ENCODE measurements around the gene PWP2. TPM values are rescaled to one million over a fixed set of nuclear protein-coding genes. Genes with fewer than 3 reads are reported as not detected.
A peak's percentile ranks its signal among the peaks of the same experiment; 100 is the strongest.
"Not testable (repeated sequence)": the region's sequence is repeated elsewhere in the genome, so short reads cannot be mapped to it uniquely, and the experiment has no call there.

The PWP2 gene
- polyA plus RNA-seq (2012; ENCODE audit: insufficient read depth, insufficient read length) = 31.5 TPM

DNA sequence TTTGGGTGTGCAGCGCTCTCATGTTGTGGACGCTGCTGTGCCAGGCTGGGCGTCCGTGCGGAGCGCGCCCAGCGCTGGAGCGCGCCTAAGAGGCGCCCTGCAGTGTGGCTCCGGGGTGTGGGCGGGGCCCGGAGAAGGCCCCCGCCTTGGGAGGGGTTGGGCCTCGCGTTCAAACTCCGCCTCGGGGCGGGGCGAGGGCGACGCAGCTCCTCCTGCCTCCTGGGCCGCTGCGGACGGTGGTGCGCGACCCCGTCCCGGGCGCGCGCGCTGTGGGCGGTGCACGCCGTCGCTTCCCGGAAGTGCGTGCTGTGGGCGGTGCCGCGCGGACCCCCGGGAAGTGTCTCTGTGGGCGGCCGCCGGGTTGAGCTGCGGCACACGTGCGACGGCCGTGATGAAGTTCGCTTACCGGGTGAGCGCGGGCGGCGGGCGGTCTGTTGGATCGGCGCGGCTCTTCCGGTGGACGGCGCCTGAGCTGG is at the start of gene PWP2:
Gene PWP2, plus strand, starts transcription at position 374 of the 476 bp plus-strand sequence. Its CDS starts 18 bp downstream, at position 392.
- DNase-seq (ENCODE audit: low read depth, low spot score) = not testable (repeated sequence)
- peak within 1 kb of the TSS; percentile 24; the same call in 1 of the 2 replicates for H3K4me3 ChIP-seq (ENCODE audit: low read length)

DNA sequence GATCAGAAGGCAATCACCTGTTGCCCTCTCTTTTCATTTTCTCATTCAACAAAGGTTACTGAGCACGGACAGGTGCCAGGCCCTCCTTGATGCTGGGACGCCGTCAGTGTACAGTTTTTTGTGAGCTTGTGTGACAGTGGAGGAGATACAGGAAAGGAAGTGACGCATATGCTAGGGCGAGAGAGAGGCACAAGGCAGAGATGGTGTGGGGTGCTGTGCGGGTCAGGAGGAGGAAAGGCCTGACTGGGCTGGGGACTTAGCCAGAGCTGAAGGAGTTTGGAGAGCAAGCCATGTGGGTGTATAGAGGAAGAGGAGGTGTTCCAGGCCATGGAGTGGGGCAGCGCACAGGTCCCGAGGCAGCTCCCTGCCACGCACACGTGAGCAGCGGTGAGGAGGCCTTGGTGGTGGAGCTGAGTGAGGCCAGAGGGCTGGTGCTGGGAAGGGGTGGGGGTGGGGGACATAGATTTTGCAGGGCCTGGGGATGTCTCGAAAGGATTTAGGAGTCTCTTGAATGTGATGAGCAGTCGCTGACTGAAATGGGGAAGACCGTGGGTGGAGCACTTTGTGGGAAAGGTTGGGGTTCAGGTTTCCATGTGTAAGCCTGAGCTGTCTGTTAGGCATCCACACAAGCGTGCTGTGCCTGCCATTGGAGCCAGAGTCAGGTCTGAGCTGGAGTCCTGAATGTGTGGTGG is 49.1 kb upstream of the PWP2 start:
- DNase-seq (ENCODE audit: low read depth, low spot score) = no peak
- no peak overlapping the region for H3K4me3 ChIP-seq (ENCODE audit: low read length)

DNA sequence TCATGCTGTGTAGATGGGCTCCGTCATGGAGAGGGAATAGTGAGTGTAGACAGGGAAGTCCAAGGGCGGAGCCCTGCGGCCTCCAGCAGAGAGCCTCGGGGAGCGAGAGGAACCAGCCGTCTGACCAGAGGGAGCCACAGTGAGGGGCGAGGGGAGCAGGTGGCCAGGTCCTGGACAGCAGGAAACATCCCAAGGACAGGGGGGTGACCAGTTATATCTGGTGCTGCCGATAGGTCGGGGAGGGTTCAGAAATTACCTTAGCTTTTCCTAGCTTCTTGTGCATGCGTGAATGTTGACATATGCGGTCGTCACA is 48.6 kb upstream of the PWP2 start:
- no peak overlapping the region for H3K4me3 ChIP-seq (ENCODE audit: low read length)
- DNase-seq (ENCODE audit: low read depth, low spot score) = no peak

DNA sequence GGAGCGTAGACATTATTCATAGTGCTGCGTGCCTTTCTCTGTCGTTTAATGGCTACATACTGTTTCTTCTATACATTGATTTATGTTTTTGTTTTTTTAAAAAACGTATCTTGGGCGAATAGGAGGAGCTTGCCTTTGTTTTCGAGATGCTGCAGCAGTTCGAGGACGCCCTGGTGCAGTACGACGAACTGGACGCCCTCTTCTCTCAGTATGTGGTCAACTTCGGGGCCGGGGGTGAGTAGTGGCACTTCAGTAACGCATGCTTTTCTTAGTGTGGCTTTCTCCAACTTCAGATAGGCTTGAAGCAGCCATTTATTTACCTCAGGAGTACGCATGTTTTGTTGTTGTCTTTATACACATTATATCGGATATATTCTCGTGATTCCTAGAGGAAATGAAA is 48.2 kb upstream of the PWP2 start:
- no peak for DNase-seq (ENCODE audit: low read depth, low spot score)
- no peak overlapping the region for H3K4me3 ChIP-seq (ENCODE audit: low read length)

DNA sequence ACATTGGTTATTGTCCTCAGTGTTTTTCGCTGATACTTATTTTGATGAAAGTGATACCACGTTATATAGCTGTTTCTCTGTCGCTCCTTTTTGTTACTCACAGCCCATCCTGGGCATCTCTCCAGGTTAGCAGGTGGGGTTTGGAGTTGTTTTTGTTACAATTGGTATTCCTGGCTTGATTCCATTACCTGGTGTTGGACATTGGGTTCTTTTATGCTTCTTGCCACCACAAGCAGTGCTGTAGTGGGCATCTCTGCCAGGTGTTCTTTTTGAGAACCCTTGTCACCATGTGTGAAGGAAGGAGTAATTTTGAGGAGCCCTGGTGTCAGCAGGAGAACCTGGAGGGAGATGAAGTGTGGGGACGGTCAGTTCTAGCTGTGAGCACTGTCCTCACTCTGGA is 47.5 kb upstream of the PWP2 start:
- DNase-seq (ENCODE audit: low read depth, low spot score) = no peak
- H3K4me3 ChIP-seq (ENCODE audit: low read length) = no peak overlapping the region

DNA sequence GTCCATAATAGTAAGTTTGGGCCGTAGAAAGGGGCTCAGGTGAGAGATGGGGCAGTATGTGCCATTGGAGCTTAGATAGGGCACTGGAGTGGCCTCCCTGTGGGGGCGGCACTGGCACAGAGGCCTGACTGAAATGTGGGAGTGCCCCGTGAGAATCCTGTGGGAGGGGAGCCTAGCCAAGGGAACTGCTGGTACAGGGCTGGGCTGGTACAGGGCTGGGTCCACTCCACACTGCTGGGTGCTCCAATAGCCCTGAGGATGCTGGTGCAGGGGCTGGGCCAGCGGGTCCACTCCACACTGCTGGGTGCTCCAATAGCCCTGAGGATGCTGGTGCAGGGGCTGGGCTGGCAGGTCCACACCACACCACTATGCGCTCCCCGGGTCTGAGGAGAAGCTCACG is 44.8 kb upstream of the PWP2 start:
- DNase-seq (ENCODE audit: low read depth, low spot score) = no peak

DNA sequence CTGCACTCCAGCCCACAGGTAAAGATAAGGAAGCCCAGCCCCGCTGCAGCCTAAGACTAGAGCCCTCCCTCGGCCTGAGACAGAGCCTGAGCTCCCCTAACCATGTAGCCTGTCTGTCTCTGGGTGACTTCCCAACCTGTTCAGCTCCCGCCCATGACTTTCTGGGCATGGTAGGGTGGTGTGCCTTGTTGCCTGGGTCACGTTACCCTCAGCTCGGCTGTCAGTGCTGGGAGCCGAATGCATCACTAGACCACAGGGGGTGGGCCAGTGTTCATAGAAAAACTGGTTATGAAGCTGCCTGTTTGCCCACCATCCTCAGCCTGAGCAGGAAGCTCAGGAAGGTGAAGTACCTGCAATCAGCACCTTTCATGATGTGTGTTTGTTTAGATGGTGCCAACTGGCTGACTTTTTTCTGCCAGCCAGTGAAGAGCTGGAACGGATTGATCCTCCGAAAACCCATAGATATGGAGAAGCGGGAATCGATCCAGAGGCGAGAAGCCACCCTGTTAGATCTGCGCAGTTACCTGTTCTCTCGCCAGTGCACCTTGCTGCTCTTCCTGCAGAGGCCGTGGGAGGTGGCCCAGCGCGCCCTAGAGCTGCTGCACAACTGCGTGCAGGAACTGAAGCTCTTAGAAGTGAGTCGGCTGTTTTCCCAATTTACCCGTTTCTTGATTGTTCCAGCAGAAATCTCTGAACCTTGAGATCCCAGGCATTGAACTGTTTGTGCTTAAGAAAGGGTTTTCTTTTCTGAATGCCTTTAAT is 43.9 kb upstream of the PWP2 start:
- H3K4me3 ChIP-seq (ENCODE audit: low read length) = no peak overlapping the region
- DNase-seq (ENCODE audit: low read depth, low spot score) = no peak

More for the DNA sequence above, 44.8 kb upstream of the PWP2 start:
- no peak overlapping the region for H3K4me3 ChIP-seq (ENCODE audit: low read length)

DNA sequence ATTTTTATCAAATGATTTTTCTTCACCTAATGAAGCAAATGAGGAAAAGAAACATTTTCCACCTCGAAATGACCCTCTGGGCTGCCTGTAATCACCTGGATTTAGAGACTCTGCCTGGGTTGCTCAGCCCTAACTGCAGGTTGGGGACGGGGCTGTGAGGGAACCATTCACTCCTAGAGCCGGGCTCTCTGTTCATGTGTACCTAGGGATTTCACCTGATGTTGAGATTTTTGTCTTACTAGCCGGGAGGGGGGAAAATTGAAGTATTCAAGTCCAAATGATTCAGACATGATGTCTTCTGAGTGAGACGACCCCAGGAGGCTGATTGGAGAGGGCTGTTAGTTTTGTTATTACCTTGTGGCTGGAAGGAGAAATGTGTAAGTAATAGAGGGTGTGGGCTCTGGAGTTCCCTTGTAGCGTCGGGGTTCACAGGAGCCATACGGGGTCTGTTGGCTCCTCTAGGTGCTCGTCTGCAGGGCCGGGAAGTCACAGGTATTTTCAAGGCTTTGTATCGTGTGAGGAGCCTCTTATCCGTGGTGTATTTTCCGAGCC is 42.3 kb upstream of the PWP2 start:
- DNase-seq (ENCODE audit: low read depth, low spot score) = no peak
- H3K4me3 ChIP-seq (ENCODE audit: low read length) = no peak overlapping the region; the same call in 1 of the 2 replicates

DNA sequence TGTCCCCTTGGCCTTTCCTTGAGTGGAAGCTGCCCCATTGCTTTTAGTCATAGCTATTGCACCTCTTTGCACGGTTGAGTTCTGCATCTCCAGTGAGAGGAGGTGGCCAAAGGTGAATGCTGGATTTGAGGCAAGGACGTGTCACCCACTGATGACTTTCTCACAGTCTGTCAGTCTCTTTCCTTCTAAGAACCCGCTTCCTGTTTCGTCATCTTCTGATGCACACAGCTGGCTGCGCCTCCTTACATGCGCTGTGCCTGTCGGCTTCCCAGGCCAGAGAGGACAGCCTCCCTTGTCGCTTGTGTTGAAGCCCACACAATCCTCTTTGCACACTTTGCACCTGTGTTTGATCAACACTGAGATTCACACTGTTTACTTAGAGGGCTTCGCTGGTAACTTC is 41.8 kb upstream of the PWP2 start:
- no peak overlapping the region; the same call in 1 of the 2 replicates for H3K4me3 ChIP-seq (ENCODE audit: low read length)
- DNase-seq (ENCODE audit: low read depth, low spot score) = peak; percentile 88

DNA sequence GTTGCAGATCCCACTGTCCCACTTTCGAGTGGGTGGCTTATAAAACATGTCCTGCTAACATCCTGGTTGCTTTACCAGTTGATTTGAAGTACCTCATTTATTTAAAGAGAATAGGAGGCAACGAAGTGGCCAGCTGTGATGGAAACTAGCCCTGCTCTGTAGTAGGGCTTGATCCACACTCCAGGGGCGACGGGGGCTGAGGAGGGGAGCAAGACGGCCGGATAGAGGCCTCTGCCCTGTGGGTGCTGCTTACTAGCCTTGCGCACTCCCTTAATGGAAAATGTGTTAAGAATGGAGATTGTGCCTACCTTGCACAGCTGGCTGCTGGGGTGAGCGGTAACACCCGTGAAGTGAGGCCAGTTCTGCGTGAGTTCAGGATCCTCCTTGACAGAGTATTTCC is 41.1 kb upstream of the PWP2 start:
- no peak for DNase-seq (ENCODE audit: low read depth, low spot score)
- no peak overlapping the region for H3K4me3 ChIP-seq (ENCODE audit: low read length)

DNA sequence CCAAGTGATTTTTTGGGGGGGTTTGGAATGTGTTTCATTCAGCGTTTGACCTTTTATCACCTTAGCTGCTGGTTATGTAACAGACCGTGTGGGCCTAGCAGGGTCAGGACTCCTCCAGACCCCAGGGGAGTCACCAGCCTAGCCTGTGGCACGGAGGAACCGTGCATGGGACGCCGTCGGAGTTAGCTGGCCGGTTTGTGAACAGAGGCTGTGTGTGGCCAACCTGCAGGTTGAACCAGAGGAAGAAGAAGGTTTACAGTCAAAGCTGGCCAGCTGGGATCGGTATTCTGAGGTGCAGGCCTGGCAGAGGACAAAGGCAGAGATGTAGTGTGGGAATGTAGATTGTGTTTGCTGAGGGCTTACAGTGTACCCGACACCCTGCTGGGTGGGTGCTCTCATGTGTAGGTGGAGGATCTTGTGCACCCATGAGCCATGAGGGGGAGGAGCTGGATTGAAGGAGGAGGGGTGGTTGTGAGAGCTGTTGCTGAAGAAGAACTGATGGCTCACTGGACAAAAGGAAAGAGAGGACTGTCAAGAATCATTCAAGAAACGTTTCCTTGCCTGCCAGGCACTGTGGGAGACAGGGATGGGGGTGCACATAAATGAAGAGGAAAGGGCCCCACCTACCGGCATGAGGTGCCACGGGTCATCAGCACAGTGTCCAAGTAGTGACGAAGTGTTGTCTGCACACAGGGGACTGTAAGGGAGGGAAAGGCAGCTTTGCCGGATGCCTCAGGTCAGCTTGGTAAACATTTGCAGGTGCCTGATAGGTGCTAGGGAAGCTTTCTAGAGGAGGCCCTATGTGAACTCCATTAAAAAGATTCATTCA is 40.0 kb upstream of the PWP2 start:
- no peak overlapping the region for H3K4me3 ChIP-seq (ENCODE audit: low read length)
- DNase-seq (ENCODE audit: low read depth, low spot score) = no peak

DNA sequence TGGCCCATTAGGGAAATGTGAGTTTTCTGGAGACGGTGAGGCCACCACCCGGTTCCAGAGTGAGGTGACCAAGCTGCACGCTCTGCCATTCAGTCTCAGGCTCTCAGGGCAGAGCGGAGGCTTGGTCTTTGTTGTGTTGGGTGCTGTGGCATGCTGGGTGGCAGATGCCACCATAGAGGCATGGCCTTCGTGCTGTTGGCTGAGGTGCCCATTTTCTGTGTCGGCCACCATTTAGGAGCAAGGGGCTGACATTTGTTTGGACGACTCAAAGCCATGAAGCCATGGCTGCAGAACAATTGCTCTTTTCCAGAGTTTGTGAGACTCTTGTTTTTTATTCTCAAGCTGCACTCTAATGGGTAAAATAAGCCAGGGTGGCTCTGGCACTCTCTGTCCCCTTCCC is 36.8 kb upstream of the PWP2 start:
- DNase-seq (ENCODE audit: low read depth, low spot score) = no peak

DNA sequence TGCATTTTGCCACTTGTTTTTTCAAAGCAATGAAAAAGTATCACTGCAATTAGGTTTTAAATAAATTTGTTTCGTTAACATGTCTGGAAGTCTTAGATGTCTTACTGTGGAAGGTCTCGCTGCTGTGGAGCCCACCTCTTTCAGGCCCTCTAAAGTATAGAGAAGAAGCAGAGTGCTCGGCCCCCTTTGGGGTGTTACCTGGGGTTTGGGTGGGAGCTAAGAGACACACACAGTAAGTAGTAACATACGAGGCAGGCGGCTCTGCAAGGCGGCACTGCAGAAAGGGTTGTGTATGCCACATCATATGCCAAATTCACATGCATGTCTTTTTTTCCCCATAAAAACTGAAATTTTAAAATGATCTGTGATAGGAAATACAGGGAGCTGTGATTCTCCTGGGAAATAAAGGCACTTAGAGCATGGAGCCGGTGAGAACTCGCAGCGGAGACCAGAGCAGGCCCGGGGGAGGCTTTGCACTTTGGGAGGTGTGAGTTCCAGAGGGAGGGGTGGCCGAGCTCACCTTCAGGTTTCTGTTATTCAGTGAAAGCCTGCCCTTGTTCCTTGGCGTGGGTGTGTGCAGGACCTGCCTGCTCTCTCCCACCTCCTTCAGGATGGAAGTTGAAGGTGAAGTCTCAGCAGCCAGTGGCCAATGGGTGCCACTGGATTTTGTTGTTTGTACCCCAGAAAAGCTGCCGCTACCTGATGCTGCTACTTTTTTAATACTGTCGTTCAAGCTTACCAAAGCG is 35.7 kb upstream of the PWP2 start:
- no peak overlapping the region for H3K4me3 ChIP-seq (ENCODE audit: low read length)
- DNase-seq (ENCODE audit: low read depth, low spot score) = no peak

More for the DNA sequence above, 36.8 kb upstream of the PWP2 start:
- no peak overlapping the region for H3K4me3 ChIP-seq (ENCODE audit: low read length)

DNA sequence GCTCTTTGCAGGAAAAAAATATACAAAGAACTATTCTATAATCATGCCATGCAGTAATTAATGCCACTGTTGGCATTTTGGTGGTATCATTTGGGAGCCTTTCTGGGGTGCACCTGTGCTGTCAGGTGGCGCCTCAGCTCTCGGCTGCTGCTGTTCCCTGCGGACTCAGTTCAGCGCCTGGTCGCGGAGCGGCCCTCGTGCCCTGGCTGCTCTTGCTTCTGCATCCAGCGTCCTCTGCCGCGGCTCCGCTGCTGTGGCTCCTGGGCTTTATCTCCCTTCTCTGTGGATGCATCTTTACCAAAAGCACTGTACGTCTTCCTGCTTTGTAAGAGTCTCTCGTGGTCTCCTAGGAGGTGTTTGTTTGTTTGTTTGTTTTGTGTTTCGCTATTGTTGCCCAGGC is 35.1 kb upstream of the PWP2 start:
- H3K4me3 ChIP-seq (ENCODE audit: low read length) = no peak overlapping the region

DNA sequence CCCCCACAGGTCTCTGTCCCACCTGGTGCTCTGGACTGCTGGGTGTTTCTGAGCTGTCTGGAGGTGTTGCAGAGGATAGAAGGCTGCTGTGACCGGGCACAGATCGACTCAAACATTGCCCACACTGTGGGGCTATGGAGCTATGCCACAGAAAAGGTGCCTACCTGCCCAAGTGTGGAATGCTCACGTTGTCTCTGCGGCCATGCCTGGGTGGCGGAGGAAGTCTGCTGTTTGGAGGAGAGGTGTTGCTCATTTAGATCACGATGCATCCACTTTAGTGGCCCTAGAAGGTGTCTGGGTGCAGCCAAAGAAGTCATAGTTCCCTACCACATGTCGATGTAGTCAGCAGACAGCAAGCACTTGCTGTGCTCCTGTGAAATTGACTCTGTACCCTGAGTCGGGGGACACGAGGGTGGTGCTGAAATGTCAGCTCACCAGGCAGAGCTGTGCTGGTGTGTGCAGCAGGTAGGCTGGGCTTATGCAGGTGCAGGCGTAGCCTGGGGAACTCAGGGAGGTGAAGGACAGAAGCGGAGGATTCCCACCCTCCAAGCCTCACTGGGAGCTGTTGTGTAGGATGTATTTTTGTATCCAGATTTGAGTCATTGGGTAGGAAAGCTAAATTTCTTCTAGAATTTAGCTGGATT is 32.8 kb upstream of the PWP2 start:
- no peak overlapping the region for H3K4me3 ChIP-seq (ENCODE audit: low read length)
- DNase-seq (ENCODE audit: low read depth, low spot score) = no peak

More for the DNA sequence above, 35.1 kb upstream of the PWP2 start:
- no peak for DNase-seq (ENCODE audit: low read depth, low spot score)

DNA sequence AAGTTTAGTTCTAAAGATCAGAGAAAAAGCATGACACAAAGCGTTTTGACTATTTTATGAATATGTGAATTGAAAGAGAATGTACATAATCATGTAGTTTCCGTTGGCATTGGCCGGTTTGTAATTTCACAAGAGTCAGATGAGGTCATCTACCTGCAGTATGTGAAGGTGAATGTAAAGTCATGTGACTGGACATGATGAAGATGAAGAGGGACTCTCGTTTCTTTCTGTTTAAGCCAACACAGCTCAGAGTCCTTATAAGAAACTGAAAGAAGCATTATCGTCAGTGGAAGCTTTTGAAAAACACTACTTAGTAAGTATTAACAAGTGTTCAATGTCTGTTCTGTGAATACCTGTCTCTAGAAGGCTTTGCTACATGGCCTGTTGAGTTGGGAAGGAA is 30.9 kb upstream of the PWP2 start:
- DNase-seq (ENCODE audit: low read depth, low spot score) = no peak
- no peak overlapping the region for H3K4me3 ChIP-seq (ENCODE audit: low read length)

DNA sequence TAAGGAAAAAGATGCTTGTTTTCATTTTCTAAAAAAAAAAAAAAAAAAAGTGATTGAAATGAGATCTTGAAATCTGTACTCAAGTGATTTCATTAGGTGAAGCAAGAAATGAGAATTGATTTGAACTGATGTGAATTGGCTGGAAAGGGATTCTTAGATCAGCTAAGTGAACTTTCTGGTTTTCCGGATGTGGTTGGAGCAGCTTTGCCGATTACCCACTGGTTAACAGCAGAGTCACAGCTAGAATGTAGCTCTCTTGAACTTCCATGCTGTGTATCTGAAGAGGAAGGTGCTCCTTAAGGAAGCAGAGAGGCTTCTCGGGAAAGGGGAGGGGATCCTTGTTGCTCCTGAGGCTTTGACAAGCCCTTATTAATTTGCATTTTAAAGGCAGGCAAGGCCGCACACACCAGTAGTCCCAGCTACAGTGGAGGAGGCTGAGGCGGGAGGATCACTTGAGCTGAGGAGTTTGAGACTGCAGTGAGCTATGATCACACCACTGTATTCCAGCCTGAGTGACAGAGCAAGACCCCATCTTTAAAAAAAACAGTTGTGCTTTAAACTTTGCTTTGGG is 28.7 kb upstream of the PWP2 start:
- peak; percentile 80 for DNase-seq (ENCODE audit: low read depth, low spot score)
- peak overlapping the region; percentile 38 for H3K4me3 ChIP-seq (ENCODE audit: low read length)

DNA sequence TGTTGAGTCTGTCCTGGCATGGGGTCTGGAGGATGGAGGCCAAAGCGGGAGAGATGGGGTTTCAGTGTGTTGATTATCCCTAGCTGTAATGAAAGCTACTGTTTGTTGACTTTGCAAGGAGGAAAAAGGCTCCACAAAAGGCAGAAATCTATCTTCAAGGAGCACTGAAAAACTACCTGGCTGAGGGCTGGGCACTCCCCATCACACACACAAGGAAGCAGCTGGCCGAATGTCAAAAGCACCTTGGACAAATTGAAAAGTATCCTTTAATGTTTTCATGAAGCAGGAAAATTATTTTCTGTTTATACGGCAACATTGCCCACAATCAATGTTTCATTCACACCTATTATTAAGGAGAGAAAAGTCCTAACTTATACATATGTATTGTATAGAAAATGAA is 27.8 kb upstream of the PWP2 start:
- no peak for DNase-seq (ENCODE audit: low read depth, low spot score)
- H3K4me3 ChIP-seq (ENCODE audit: low read length) = no peak overlapping the region

All from Jurkat, Clone E6-1 (cell line).